GM12892 (cell line): ENCODE results near the gene MERTK.
"Not testable (repeated sequence)": the region's sequence is repeated elsewhere in the genome, so short reads cannot be mapped to it uniquely, and the experiment has no call there.

Experiments
- POLR2AphosphoS5 ChIP-seq: IDR thresholded peaks from 2 replicates; pipeline ENCODE4 v1.6.1; 2011; ENCODE audit warnings: low read depth, low read length, control low read depth
- TAF1 ChIP-seq: IDR thresholded peaks from 2 replicates; pipeline ENCODE4 v1.6.1; 2011; ENCODE audit warnings: low read depth, mild to moderate bottlenecking, control low read depth, low read length, borderline replicate concordance

DNA sequence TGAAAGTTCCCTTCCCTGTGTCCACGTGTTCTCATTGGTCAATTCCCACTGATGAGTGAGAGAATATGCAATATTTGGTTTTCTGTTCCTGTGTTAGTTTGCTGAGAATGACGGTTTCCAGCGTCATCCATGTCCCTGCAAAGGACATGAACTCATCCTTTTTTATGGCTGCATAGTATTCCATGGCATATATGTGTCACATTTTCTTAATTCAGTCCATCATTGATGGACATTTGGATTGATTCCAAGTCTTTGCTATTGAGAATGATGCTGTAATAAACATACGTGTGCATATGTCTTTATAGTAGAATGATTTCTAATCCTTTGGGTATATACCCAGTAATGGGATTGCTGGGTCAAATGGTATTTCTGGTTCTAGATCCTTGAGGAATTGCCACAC, 35.5 kb downstream of the MERTK start:
- TF ChIP-seq TAF1, POLR2AphosphoS5: not testable (repeated sequence)
